Mesothelial cell of epicardium (in vitro differentiated cells): Measurements from ENCODE around the gene ANKRD24. TPM values are rescaled to one million over a fixed set of nuclear protein-coding genes. Genes with fewer than 3 reads are reported as not detected.
"Not testable (repeated sequence)": the region's sequence is repeated elsewhere in the genome, so short reads cannot be mapped to it uniquely, and the experiment has no call there.

Experiments used
- DNase-seq, 2 experiments: peaks; one replicate each; pipeline ENCODE4 v3.0.0; 2021; ENCODE audit warnings: low spot score in 2 of 2; ENCODE audit not compliant: unreplicated experiment in 2 of 2
- H3K27ac Mint-ChIP-seq: 2 replicates; pipeline ENCODE4 v1.8.0; 2021; ENCODE audit warnings: mixed read lengths
- H3K27me3 Mint-ChIP-seq: 2 replicates; pipeline ENCODE4 v1.8.0; 2021; ENCODE audit warnings: low read depth, mixed read lengths
- H3K36me3 Mint-ChIP-seq: 2 replicates; pipeline ENCODE4 v1.8.0; 2021; ENCODE audit warnings: mixed read lengths
- H3K4me1 Mint-ChIP-seq: 2 replicates; pipeline ENCODE4 v1.8.0; 2021; ENCODE audit warnings: mixed read lengths
- H3K4me3 Mint-ChIP-seq: 2 replicates; pipeline ENCODE4 v1.8.0; 2021; ENCODE audit warnings: mild to moderate bottlenecking, moderate library complexity, mixed read lengths
- H3K9me3 Mint-ChIP-seq: 2 replicates; pipeline ENCODE4 v1.8.0; 2021; ENCODE audit warnings: mixed read lengths
- CTCF ChIP-seq: fragments of 200-600 bp; sonication (generic); IDR thresholded peaks from one replicate; pipeline ENCODE4 v1.5.0; 2021; ENCODE audit warnings: antibody characterized with exemption; ENCODE audit not compliant: unreplicated experiment
- total RNA-seq: library from RNA; stranded (reverse); gene quantifications from 3 replicates; pipeline ENCODE4 v1.2.1, GENCODE V29; 2021

Gene ANKRD24
- total RNA-seq, 1 donor from 2014 or later, result 0.98 TPM

GRCh38 chr19:4228765-4229178 lies 46.3 kb downstream of the ANKRD24 start:
- no peak for DNase-seq
- no peak for TF ChIP-seq CTCF
- Mint-ChIP-seq H3K27ac (no peak overlapping the region), H3K4me1 (no peaks in the 10 kb centered on the region), H3K4me3 (no peak overlapping the region), H3K36me3 (no peaks in the 10 kb centered on the region), H3K27me3 (peaks cover 6% of the 10 kb centered on the region), H3K9me3 (no peaks in the 10 kb centered on the region)

- Mint-ChIP-seq H3K9me3 (no peaks in the 10 kb centered on the region), H3K36me3 (no peaks in the 10 kb centered on the region), H3K4me1 (no peaks in the 10 kb centered on the region), H3K27ac (no peak within 1 kb of the TSS), H3K27me3 (peaks cover 6% of the 10 kb centered on the region), H3K4me3 (no peak within 1 kb of the TSS)
- TF ChIP-seq CTCF, result no peak
- no peak for DNase-seq
Measured at GRCh38 chr19:4229179-4229931, 46.9 kb downstream of the ANKRD24 start, which contains the start of gene EBI3. Gene EBI3 (plus strand): TSS chr19:4229523. CDS start chr19:4229551, 28 bp downstream.

DNA sequence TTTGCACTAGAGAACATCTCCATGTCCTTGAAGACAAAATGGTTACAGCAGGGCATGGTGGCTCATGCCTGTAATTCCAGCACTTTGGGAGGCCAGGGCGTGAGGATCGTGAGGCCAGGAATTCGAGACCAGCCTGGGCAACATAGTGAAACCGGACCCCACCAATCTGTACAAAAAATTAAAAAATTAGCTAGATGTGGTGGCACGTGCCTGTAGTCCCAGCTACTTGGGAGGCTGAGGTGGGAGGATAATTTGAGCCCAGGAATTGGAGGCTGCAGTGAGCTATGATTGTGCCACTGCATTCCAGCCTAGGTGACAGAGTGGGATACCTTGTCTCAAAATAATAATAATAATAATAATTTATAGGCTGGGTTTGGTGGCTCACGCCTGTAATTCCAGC lies 47.7 kb downstream of the ANKRD24 start:
- H3K27me3 Mint-ChIP-seq, H3K27ac Mint-ChIP-seq, H3K36me3 Mint-ChIP-seq, H3K9me3 Mint-ChIP-seq, H3K4me3 Mint-ChIP-seq, H3K4me1 Mint-ChIP-seq, DNase-seq: not testable (repeated sequence)

GRCh38 chr19:4231521-4231920 lies 49.0 kb downstream of the ANKRD24 start:
- not testable (repeated sequence) for H3K27ac Mint-ChIP-seq, H3K27me3 Mint-ChIP-seq, H3K4me1 Mint-ChIP-seq, H3K36me3 Mint-ChIP-seq, H3K9me3 Mint-ChIP-seq, DNase-seq, H3K4me3 Mint-ChIP-seq

DNA sequence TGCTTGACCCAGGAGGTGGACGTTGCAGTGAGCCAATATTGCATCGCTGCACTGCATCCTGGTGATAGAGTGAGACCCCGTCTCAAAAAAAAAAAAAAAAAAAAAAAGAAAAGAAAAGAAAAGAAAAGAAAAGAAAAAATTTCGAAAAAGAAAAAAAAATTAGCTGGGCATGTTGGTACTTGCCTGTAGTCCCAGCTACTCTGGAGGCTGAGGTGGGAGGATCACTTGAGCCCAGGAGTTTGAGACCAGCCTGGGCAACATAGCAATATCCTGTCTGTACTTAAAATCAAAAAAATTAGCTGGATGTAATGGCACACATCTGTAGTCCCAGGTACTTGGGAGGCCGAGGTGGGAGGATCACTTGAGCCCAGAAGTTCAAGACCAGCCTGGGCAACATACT lies 49.6 kb downstream of the ANKRD24 start:
- H3K27me3 Mint-ChIP-seq, DNase-seq, H3K4me1 Mint-ChIP-seq, H3K36me3 Mint-ChIP-seq, H3K27ac Mint-ChIP-seq, H3K9me3 Mint-ChIP-seq, H3K4me3 Mint-ChIP-seq: not testable (repeated sequence)

GRCh38 chr19:4232614-4233281 lies 50.3 kb downstream of the ANKRD24 start:
- TF ChIP-seq CTCF, result no peak
- Mint-ChIP-seq H3K27me3 (peaks cover 5% of the 10 kb centered on the region), H3K4me3 (no peak overlapping the region), H3K4me1 (no peaks in the 10 kb centered on the region), H3K36me3 (no peaks in the 10 kb centered on the region), H3K27ac (no peak overlapping the region), H3K9me3 (no peaks in the 10 kb centered on the region)
- no peak for DNase-seq

DNA sequence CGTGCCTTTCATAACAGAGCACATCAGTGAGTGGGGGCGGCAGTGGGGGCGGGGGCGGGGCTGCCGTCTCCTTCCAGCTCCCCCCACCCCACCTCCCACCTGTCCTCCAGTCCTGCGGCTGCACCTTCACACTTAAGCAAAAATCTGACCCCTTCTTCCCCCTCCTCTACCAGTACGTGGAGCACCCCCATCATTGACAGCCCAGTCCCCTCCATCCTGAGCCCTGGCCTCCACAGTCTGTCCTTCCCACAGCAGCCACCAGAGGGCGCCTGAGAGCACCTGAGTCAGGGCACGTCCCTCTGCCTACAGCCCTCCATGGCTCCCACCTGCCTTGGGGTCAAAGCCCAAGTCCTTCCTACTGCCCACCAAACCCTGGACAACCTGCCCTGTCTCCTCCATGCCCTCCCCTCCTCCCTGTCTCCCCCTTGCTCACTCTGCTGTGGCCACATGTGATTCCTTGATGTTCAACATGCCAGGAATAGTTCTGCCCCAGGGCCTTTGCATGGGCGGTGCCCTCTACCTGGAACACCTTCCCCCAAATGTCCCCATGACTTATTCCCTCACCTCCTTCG lies 50.9 kb downstream of the ANKRD24 start:
- TF ChIP-seq CTCF, result peak; percentile 51
- H3K4me3 Mint-ChIP-seq, result no peak overlapping the region
- H3K27ac Mint-ChIP-seq, result no peak overlapping the region
- peak in 1 of 2 experiments; percentile 64 for DNase-seq
- no peaks in the 10 kb centered on the region for H3K9me3 Mint-ChIP-seq
- no peaks in the 10 kb centered on the region for H3K36me3 Mint-ChIP-seq
- H3K27me3 Mint-ChIP-seq, result peaks cover 5% of the 10 kb centered on the region
- no peaks in the 10 kb centered on the region for H3K4me1 Mint-ChIP-seq
